Kidney epithelial cell (primary cell): ENCODE measurements around the gene PPP3CA. TPM values are rescaled to one million over a fixed set of nuclear protein-coding genes. Genes with fewer than 3 reads are reported as not detected.

Experiments used
- DNase-seq: peaks from one replicate; pipeline ENCODE4 v3.0.0-alpha.2; 2010; ENCODE audit warnings: low read depth
- H3K27me3 ChIP-seq: 2 replicates; pipeline ENCODE4 v1.6.0; 2011; ENCODE audit warnings: low read length; ENCODE audit not compliant: control insufficient read depth, insufficient read depth
- H3K36me3 ChIP-seq: 2 replicates; pipeline ENCODE4 v1.5.1; 2011; ENCODE audit warnings: low read length; ENCODE audit not compliant: control insufficient read depth, insufficient read depth
- H3K4me3 ChIP-seq: 2 replicates; pipeline ENCODE4 v1.5.1; 2011; ENCODE audit warnings: low read depth, mild to moderate bottlenecking, control low read depth, low read length
- CTCF ChIP-seq: IDR thresholded peaks from 2 replicates; pipeline ENCODE4 v1.5.1; 2011; ENCODE audit warnings: mild to moderate bottlenecking, moderate library complexity, low read length, control low read depth, inconsistent platforms; ENCODE audit not compliant: insufficient read depth, poor library complexity, severe bottlenecking
- total RNA-seq: library from RNA; depleted of rRNA; stranded (reverse); fragments of >200 nt; gene quantifications from 2 replicates; pipeline ENCODE4 v1.2.3, GENCODE V29; 2015

PPP3CA gene
- total RNA-seq, 1 donor from 2014 or later: 26.5 TPM

- Histone ChIP-seq H3K27me3 (no peaks in the 10 kb centered on the region), H3K36me3 (no peaks in the 10 kb centered on the region), H3K4me3 (no peak overlapping the region)
- no peak for TF ChIP-seq CTCF
- DNase-seq: no peak
Observed at GRCh38 chr4:101160792-101161592, 186.3 kb downstream of the PPP3CA start.

- Histone ChIP-seq H3K4me3 (no peak overlapping the region), H3K36me3 (no peaks in the 10 kb centered on the region), H3K27me3 (no peaks in the 10 kb centered on the region)
- DNase-seq: no peak
- no peak for TF ChIP-seq CTCF
Observed at GRCh38 chr4:101158507-101158906, 188.8 kb downstream of the PPP3CA start.

GRCh38 chr4:101158134-101158482, 189.2 kb downstream of the PPP3CA start:
- no peaks in the 10 kb centered on the region for H3K36me3 ChIP-seq
- no peak for DNase-seq
- no peak for TF ChIP-seq CTCF
- H3K27me3 ChIP-seq: no peaks in the 10 kb centered on the region
- no peak overlapping the region for H3K4me3 ChIP-seq

GRCh38 chr4:101157415-101158133, 189.8 kb downstream of the PPP3CA start:
- DNase-seq: no peak
- TF ChIP-seq CTCF: no peak
- Histone ChIP-seq H3K27me3 (no peaks in the 10 kb centered on the region), H3K36me3 (no peaks in the 10 kb centered on the region), H3K4me3 (no peak overlapping the region)

GRCh38 chr4:101156619-101157310, 190.6 kb downstream of the PPP3CA start:
- Histone ChIP-seq H3K36me3 (no peaks in the 10 kb centered on the region), H3K27me3 (no peaks in the 10 kb centered on the region), H3K4me3 (no peak overlapping the region)
- no peak for DNase-seq
- no peak for TF ChIP-seq CTCF
